KMS-11 (cell line): ENCODE data around the gene AHCYL2.
"Not testable (repeated sequence)": the region's sequence is repeated elsewhere in the genome, so short reads cannot be mapped to it uniquely, and the experiment has no call there.

ENCODE experiments used
- H2AFZ ChIP-seq: fragments of 200-600 bp; sonication (generic); 2 replicates; pipeline ENCODE4 v1.6.1; 2016; ENCODE audit warnings: antibody characterized with exemption, mixed run types, low read depth
- H3K27ac ChIP-seq: fragments of 200-600 bp; sonication (generic); 2 replicates; pipeline ENCODE4 v1.6.1; 2016; ENCODE audit warnings: mild to moderate bottlenecking, mixed run types
- H3K27me3 ChIP-seq: fragments of 200-600 bp; sonication (generic); 2 replicates; pipeline ENCODE4 v1.6.1; 2017; ENCODE audit warnings: mild to moderate bottlenecking, low read depth, mixed run types, moderate library complexity; ENCODE audit not compliant: insufficient read depth
- H3K36me3 ChIP-seq: fragments of 200-600 bp; sonication (generic); 2 replicates; pipeline ENCODE4 v1.6.1; 2017; ENCODE audit warnings: mild to moderate bottlenecking, mixed run types; ENCODE audit not compliant: insufficient read depth
- H3K4me1 ChIP-seq: fragments of 200-600 bp; sonication (generic); 2 replicates; pipeline ENCODE4 v1.6.1; 2016; ENCODE audit warnings: mild to moderate bottlenecking, low read depth, mixed run types; ENCODE audit not compliant: poor library complexity, severe bottlenecking
- H3K4me2 ChIP-seq: fragments of 200-600 bp; sonication (generic); 2 replicates; pipeline ENCODE4 v1.7.0; 2016; ENCODE audit warnings: mild to moderate bottlenecking, mixed run types
- H3K4me3 ChIP-seq: fragments of 200-600 bp; sonication (generic); IDR thresholded peaks from 2 replicates; pipeline ENCODE4 v1.6.1; 2017; ENCODE audit warnings: low read depth, low read length, mixed read lengths; ENCODE audit not compliant: insufficient read depth
- H3K79me2 ChIP-seq: fragments of 200-600 bp; sonication (generic); 2 replicates; pipeline ENCODE4 v1.6.1; 2016; ENCODE audit warnings: low read depth, mixed run types; ENCODE audit not compliant: insufficient read depth
- H3K9ac ChIP-seq: fragments of 200-600 bp; sonication (generic); 2 replicates; pipeline ENCODE4 v1.6.1; 2016; ENCODE audit warnings: mild to moderate bottlenecking, mixed run types
- H4K20me1 ChIP-seq: fragments of 200-600 bp; sonication (generic); 2 replicates; pipeline ENCODE4 v1.6.1; 2016; ENCODE audit warnings: mild to moderate bottlenecking, mixed run types; ENCODE audit not compliant: insufficient read depth
- TF ChIP-seq, protein P1 (sequence below): fragments of 200-600 bp; sonication (generic); conservative IDR thresholded peaks from 2 replicates; pipeline ENCODE4 v1.6.1; 2017; ENCODE audit warnings: low read depth, mild to moderate bottlenecking, antibody characterized with exemption, low read length, moderate library complexity, mixed read lengths

Gene AHCYL2

GRCh38 chr7:129347330-129347729, 122.5 kb downstream of the AHCYL2 start:
- Histone ChIP-seq H3K27me3 (no peaks in the 10 kb centered on the region), H4K20me1 (no peaks in the 10 kb centered on the region), H3K4me1 (peaks cover 86% of the 10 kb centered on the region), H3K4me3 (no peak overlapping the region), H3K27ac (no peak overlapping the region), H3K79me2 (no peaks in the 10 kb centered on the region; the same call in 1 of the 2 replicates), H2AFZ (no peak overlapping the region), H3K9ac (no peak overlapping the region), H3K4me2 (no peak overlapping the region), H3K36me3 (no peaks in the 10 kb centered on the region)
- TF ChIP-seq, protein P1, sequence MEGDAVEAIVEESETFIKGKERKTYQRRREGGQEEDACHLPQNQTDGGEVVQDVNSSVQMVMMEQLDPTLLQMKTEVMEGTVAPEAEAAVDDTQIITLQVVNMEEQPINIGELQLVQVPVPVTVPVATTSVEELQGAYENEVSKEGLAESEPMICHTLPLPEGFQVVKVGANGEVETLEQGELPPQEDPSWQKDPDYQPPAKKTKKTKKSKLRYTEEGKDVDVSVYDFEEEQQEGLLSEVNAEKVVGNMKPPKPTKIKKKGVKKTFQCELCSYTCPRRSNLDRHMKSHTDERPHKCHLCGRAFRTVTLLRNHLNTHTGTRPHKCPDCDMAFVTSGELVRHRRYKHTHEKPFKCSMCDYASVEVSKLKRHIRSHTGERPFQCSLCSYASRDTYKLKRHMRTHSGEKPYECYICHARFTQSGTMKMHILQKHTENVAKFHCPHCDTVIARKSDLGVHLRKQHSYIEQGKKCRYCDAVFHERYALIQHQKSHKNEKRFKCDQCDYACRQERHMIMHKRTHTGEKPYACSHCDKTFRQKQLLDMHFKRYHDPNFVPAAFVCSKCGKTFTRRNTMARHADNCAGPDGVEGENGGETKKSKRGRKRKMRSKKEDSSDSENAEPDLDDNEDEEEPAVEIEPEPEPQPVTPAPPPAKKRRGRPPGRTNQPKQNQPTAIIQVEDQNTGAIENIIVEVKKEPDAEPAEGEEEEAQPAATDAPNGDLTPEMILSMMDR: no peak

DNA sequence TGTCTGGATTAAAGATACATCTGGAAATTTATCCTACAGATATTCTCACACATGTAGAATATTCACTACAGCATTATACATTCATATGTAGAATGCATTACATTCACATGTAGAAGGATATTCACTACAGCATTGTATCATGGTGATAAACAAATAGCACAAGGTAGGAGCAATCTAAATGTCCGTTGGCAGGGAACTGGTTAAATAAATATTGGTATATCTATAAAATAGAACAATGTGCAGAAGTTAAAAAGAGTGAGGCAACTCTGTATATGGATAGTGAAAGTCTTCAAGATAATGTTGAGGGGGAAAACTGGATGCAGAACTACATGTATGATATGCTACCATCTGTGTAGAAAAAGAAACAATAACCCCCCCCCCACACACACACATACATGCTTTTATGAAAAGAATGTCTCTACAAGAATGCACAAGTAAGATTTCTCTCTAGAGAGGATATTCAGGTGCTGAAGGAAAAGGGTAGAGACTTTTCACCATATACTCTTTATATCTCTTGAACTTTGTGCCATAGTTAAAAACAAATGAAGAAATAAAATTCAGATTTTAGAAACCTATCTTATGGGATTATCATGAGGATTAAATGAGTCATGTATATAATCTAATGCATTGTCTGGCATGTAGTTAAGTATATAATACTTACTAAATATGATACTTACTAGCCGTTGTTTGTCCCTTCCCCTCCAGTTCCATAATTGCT, 123.4 kb downstream of the AHCYL2 start:
- H3K9ac ChIP-seq: no peak overlapping the region
- H3K79me2 ChIP-seq: no peaks in the 10 kb centered on the region; the same call in 1 of the 2 replicates
- no peak overlapping the region for H3K4me2 ChIP-seq
- TF ChIP-seq, protein P1: no peak
- no peak overlapping the region for H2AFZ ChIP-seq
- no peaks in the 10 kb centered on the region for H3K27me3 ChIP-seq
- peaks cover 81% of the 10 kb centered on the region for H3K4me1 ChIP-seq
- H4K20me1 ChIP-seq: no peaks in the 10 kb centered on the region
- no peak overlapping the region for H3K27ac ChIP-seq
- no peak overlapping the region for H3K4me3 ChIP-seq
- no peaks in the 10 kb centered on the region for H3K36me3 ChIP-seq

DNA sequence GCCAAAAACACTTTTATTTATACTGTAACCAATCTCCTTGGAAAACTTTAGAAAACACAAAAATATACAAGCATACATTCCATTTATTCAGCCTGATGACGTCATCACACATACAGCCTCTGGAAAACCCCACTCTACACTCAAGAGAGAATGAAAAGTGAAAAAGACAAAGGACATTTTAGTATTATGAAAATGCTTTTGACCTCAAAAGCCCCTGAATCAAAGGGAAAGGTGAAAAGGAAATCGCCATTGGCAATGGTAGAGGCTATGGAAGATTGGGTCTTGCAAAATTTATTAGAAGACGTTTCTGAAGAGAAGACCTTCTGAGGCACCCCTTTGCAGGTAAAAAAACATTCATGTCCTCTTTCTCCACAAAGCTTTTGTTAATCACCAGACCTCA, 126.5 kb downstream of the AHCYL2 start:
- Histone ChIP-seq H3K27ac (no peak overlapping the region), H3K27me3 (no peaks in the 10 kb centered on the region)

DNA sequence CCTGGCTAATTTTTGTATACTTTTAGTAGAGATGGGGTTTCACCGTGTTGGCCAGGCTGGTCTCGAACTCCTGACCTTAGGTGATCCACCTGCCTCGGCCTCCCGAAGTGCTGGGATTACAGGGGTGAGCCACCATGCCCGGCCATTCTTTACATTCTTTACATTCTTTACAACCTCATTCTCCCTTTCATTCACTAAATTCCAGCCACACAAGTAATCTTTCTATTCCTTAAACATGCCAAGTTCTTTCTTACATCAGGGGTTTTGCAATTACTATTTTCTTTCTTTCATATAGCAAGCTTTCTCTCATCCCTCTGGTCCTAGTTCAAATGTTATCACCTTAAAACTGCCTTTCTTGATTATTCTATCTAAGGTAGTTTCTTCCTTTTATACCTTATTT, 128.3 kb downstream of the AHCYL2 start:
- H3K9ac ChIP-seq, H3K4me2 ChIP-seq, H3K4me3 ChIP-seq, H4K20me1 ChIP-seq, H3K27me3 ChIP-seq, H2AFZ ChIP-seq, H3K27ac ChIP-seq, H3K36me3 ChIP-seq, H3K79me2 ChIP-seq: not testable (repeated sequence)
- H3K4me1 ChIP-seq: peaks cover 75% of the 10 kb centered on the region

More for the DNA sequence above, 126.5 kb downstream of the AHCYL2 start:
- Histone ChIP-seq H2AFZ (no peak overlapping the region), H3K4me2 (peak overlapping the region; percentile 22), H3K9ac (no peak overlapping the region), H3K4me3 (no peak overlapping the region), H3K79me2 (no peaks in the 10 kb centered on the region), H4K20me1 (no peaks in the 10 kb centered on the region), H3K4me1 (peaks cover 81% of the 10 kb centered on the region), H3K36me3 (no peaks in the 10 kb centered on the region)
- TF ChIP-seq, protein P1: no peak

DNA sequence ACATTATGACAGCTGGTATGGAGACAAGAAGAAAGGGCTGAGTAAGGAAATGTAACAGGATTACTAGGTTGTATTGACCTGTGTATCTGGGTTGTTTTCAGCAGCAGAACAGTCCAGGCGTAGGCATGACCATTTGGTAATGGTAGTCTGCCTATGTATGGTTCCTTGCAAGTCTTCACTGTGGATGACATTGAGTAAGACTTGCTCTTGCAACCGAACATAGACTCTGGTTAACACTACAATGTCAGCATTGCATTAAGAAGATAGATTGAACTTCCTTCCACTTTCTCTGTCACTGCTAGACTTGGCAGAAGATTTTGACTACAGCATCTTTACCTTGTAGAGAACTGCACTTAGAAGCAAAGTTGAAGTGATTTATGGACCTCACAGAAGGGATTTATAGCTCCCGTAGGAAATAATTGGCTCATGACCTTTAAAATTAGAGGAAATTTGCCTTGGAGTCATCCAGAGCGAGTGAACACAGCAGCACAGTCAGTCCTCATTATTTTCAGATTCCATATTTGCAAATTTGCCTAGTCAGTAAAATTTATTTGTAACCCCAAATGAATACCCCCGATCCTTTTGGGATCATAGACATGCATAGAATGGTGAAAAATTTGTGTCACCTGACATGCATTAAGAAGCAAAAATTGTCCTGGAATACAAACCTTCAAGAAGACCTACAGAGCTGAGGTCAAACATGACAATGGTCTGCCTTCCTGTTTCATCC, 129.8 kb downstream of the AHCYL2 start:
- peak overlapping the region; percentile 74; the same call in 1 of the 2 replicates for H3K4me2 ChIP-seq
- no peak overlapping the region for H3K9ac ChIP-seq
- no peaks in the 10 kb centered on the region for H3K79me2 ChIP-seq
- no peak overlapping the region for H3K27ac ChIP-seq
- TF ChIP-seq, protein P1: no peak
- H2AFZ ChIP-seq: no peak overlapping the region
- H4K20me1 ChIP-seq: no peaks in the 10 kb centered on the region
- no peak overlapping the region for H3K4me3 ChIP-seq
- no peaks in the 10 kb centered on the region for H3K27me3 ChIP-seq
- H3K36me3 ChIP-seq: no peaks in the 10 kb centered on the region
- peaks cover 80% of the 10 kb centered on the region for H3K4me1 ChIP-seq
